ENCODE results near the gene TSPEAR.
"Not testable (repeated sequence)": the region's sequence is repeated elsewhere in the genome, so short reads cannot be mapped to it uniquely, and the experiment has no call there.

The TSPEAR gene

DNA sequence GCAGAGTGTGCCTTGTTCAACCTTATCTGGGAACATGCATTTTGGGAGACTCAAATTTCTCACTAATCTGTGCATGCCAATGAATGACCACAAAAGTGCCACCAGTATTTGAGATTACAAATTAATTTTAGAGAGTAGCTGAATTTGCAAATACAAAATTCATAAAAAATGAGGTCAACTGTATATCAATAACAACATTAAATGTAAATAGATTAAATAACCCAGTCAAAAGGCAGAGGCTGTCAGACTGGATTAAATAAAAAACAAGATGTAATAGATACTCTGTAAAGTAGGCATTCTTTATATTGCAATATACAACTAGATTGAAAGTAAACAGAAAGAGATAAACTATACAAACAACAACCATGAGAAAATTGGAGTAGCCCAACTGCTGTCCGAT is 147.3 kb downstream of the TSPEAR start:
- no peak overlapping the region for H3K27ac ChIP-seq
- no peak for DNase-seq (ENCODE audit: low read depth, low spot score)

DNA sequence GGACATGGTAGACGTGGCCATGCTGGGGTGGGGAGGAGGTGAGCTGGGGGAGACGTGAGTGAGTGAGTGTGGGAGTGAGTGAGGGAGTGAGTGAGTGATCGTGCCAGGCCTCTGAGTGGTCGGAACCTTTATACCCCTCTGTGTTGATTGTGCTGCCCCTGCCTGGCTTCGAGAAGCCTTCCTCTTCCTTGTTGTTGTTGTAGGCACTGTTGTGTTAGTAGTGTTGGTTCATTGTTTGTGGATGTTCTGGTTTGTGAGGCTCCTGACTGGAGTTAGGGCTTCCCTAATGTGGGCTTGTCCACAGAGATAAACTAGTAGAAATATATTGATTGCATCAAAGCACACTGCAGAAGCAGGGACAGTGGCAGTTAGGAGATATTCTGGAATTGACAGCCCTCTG is 152.7 kb downstream of the TSPEAR start, which contains the start of gene KRTAP10-3:
TSS of gene KRTAP10-3 (minus strand) at position 101 of the 400 bp plus-strand sequence. CDS start at position 21, 80 bp downstream.
- DNase-seq (ENCODE audit: low read depth, low spot score): no peak
- no peak within 1 kb of the TSS for H3K27ac ChIP-seq

DNA sequence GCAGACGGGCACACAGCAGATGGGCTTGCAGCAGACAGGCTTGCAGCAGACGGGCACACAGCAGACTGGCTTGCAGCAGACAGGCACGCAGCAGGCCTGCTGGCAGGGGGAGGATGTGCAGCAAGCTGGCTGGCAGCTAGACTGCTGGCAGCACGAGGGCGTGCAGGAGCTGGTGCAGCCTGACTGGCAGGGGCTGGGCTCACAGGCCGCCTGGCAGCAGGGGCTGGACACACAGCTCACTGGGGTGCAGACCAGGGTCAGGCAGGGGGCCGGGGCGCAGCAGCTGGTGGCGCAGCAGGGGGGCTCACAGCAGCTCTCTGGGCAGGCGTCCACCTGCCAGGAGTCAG is 153.1 kb downstream of the TSPEAR start:
- not testable (repeated sequence) for DNase-seq (ENCODE audit: low read depth, low spot score); H3K27ac ChIP-seq

DNA sequence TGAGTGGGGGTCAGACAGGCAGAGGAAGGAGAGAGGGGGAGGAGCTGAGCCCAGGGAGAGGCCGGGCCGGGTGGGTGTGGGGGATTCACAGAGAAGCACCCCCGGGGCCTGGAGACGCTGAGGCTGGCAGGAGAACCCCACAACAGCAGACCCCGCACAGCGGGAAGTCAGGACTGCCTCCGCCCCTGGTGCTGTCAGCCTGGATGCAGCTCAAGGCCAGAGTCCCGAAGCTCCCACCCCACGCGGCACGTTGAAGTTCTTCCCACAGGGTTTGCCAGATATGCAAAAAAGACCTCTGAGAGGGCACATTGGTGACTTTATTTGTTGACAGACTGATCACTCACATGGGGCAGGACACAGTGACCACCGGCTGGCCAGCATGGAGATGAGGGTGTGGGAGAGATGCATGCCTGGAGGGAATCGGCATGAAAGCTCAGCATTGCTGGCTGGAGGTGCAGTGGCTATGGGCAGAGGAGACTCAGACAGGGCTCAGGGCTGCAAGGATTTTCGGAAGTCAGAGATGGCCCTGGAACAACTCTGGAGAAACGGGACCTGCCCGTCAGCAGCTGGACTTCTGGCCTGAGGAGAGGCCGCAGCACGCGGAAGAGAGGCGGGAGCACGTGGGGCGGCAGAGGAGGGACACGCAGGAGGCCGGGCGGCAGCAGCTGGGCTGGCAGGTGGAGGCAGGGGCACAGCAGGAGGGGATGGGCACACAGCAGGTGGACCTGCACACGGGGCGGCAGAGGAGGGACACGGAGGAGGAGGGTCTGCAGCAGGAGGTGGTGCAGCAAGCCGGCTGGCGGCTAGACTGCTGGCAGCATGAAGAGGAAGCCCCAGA is 153.7 kb downstream of the TSPEAR start:
- H3K27ac ChIP-seq: no peak overlapping the region
- no peak for DNase-seq (ENCODE audit: low read depth, low spot score)

DNA sequence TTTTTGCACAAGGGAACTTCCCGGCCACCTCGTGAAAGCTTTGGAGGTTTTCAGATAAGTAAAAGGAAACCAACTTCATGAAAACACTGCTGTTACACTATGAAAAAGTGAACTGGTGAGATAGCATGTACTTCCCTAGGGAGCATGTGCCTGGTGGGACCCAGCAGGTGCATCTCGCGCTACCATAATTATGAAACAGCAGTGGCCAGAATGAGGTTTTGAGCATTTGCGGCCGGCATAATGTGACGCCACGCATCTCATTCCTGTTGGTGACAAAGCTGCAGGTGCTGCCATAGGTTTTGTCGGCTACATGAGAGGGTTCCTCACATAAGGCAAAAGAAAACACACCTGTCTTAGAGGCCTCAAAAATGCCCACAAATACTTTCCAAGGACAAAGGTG is 154.5 kb downstream of the TSPEAR start:
- no peak overlapping the region for H3K27ac ChIP-seq
- no peak for DNase-seq (ENCODE audit: low read depth, low spot score)

DNA sequence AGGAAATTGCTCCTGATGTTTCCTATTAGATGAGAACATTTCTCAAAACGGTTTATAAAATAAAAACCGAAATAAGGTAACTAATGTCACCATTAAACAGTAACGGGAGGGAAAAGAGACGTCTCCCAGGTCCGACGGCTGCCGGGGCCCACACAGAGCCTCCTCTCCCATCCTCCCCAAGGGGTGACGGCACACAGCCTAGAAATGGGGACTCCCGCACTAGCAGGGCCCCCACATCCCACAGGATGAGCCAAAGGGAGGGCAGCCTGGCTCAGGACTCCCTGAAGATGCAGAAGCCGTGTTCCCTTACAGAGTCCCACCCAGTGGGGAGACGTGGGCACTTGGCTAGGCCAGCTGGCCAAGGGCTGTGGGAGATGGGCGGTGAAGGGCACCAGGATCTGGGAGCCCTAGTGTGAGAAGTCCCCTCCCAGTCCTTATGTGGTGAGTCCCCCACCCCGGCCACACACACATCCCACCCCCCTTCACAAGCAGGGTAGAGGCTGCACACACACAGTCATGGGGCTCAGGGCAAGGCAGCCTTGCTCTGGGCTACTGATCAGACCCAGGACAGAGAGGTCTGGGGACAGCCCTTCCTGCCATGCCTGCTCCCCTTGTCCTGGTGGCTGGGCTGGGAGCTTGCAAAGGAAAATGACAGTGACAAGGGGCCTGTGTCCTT is 156.0 kb downstream of the TSPEAR start:
- DNase-seq (ENCODE audit: low read depth, low spot score): no peak

DNA sequence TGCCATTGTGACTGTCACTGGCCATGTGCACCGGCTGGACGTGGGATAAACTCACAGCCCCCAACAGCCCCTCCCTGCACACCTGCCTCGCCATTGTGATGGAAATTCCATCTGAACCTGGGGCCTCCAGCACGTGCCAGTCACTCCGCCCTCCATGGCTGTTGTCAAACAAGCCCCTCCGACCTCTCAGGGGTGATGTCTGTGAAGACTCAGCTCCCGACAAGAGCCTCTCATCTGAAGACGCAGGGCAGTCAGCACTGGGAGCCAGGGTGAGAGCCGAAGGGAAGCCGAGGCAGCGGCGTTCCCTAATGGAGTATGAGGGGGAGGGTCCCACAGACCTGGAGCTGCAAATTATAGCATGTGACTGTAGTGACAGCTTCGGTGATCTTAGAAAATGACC is 158.7 kb downstream of the TSPEAR start:
- no peak overlapping the region for H3K27ac ChIP-seq
- DNase-seq (ENCODE audit: low read depth, low spot score): no peak

More for the DNA sequence above, 156.0 kb downstream of the TSPEAR start:
- H3K27ac ChIP-seq: no peak overlapping the region

DNA sequence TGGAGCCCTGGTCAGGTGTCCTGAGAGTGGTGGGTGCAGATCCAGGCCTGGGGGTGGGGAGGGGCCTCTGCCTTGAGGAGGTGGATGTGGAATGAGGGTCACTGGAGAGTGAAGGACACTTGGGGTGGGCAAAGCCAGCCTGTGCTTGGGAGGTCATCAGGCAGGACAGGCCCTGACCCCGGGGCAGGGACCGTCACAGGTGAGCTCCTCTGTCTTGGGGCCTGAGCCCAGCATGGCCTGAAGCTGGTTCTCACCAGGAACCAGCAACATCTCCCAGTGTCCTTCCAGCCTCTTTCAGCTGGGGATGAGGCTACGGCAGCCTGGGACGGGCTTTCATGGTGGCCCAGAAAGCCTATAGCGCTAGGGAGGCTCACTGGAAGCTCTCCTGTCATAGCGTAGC is 159.2 kb downstream of the TSPEAR start:
- H3K27ac ChIP-seq: no peak overlapping the region
- DNase-seq (ENCODE audit: low read depth, low spot score): no peak

DNA sequence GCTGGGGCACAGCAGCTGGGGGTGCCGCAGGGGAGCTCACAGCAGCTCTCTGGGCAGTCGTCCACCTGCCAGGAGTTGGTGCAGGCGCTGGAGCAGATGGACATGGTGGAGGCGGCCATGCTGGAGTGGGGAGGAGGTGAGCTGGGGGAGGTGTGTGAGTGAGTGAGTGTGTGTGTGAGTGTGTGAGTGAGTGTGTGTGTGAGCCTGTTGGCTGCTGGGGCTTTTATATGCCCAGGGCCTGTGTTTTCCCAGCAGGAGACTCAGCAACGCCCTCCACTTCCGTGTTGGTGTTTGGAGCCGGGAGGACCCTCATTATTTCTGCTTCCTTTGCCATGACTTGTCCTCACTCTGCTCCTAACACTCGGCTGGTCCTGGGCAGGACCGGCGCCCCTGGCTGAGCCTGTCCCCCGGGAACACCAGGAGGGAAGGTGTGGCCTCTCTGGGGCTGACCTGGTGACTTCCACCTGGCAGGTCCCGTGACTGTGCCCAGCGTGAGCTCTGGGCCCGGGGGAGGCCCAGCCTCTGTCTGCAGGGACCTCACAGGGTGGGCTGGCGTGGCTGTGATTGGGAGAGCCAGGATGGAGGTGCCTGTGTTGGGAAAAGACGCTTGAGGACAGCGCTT is 159.9 kb downstream of the TSPEAR start, which contains the start of gene KRTAP10-2:
TSS of gene KRTAP10-2 (minus strand) at position 166 of the 622 bp plus-strand sequence. CDS start at position 119, 47 bp downstream.
- no peak for DNase-seq (ENCODE audit: low read depth, low spot score)

DNA sequence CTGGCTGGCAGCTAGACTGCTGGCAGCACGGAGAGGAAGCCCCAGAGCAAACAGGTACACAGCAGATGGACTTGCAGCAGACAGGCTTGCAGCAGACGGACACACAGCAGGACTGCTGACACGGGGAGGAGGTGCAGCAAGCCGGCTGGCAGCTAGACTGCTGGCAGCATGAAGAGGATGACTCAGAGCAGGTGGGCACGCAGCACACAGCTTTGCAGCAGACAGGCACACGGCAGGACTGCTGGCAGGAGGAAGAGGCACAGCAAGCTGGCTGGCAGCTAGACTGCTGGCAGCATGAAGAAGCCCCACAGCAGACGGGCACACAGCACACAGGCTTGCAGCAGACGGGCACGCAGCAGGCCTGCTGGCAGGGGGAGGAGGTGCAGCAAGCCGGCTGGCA is 160.6 kb downstream of the TSPEAR start:
- no peak for DNase-seq (ENCODE audit: low read depth, low spot score)
- H3K27ac ChIP-seq: no peak overlapping the region

More for the DNA sequence above, 159.9 kb downstream of the TSPEAR start, which contains the start of gene KRTAP10-2:
- H3K27ac ChIP-seq: no peak within 1 kb of the TSS

DNA sequence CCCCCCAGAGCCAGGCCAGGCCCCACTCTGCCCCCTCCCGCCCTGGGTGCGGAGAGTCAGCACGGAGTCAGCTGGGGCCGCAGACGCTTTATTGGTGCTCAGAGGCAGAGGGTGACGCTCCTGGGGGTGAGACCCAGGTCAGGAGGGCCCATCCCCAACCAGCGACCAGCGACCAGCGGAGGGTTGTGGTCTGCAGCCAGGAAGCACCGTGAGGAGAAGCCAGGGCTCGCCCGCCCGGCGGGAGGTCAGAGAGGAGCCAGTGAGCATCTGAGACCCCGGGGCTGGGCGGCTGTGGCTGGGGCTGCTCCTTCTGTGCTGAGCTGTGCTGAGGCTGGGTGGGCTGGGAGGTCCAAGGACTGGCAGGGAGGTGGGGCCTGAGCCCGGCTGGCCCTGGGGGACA is 161.1 kb downstream of the TSPEAR start:
- not testable (repeated sequence) for DNase-seq (ENCODE audit: low read depth, low spot score); H3K27ac ChIP-seq

DNA sequence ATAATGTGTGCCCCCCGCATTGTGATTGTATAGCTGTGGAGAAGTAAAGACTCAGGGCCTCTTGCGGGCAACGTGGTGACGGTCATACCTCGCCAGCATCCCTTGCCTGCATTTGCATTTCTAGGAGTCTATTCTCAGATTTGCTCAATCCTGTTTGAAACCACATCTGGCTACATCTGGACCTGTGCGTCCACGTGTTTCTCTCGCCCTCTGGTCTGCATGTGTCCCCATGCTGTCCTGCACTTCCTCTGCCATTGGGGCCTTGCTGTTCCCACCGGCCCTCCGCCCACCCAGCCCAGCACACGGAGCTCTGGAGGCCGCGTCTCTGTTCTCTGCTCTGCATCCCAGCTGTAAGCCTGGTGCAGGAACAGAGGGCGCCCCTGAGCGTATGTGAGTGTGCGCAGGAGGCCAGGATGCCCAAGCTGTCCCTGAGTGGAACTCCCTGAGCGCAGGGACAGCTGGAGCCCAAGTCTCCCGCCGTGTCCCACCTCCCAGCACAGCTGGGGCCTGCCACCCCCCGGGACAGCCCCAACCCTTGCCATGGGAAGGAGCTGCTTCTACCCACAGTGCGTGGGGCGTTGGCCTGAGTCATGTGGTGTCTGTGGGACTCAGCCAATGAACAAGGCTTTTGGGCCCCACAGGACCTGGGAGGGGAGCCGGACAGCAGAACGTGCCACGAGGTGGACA is 161.7 kb downstream of the TSPEAR start:
- no peak overlapping the region for H3K27ac ChIP-seq
- no peak for DNase-seq (ENCODE audit: low read depth, low spot score)

DNA sequence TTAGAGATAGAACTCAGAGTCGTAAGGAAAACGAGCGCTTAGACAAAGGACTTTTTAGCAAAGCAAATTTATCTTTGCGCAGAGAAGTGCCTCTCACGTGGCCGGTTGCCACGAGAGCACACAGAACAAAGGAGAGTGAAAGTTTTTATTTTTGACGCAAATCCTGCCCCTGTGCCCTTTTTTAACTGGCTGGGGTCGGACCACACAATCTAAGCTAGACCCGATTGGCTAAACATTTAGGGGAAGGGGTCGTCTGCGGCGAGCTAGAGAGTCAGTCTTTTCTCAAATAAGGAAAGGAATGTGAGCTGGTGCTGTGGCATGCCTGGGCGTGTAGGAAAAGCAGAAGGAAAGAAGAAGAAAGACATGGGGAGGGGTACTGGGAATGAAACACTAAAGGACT is 162.4 kb downstream of the TSPEAR start:
- DNase-seq (ENCODE audit: low read depth, low spot score): no peak
- no peak overlapping the region for H3K27ac ChIP-seq

DNA sequence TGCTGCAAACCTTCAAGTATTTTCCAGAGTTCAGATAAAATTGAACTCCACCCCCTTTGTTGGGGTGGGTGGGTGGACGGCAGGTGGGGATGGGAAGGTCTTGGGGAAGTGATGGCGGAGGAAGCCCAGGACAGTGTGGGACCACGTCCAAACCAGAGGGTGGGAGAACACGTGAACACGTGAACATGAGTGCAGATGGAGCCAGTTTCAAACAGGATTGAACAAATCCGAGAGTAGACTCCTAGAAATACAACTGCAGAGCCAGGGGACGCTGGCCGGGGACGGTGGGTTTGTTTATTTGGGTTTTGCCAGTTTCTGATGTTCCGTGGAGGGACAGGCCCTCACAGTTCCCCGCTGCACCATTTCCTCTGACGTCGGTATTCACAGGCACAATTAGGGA is 163.0 kb downstream of the TSPEAR start:
- H3K27ac ChIP-seq: no peak overlapping the region

DNA sequence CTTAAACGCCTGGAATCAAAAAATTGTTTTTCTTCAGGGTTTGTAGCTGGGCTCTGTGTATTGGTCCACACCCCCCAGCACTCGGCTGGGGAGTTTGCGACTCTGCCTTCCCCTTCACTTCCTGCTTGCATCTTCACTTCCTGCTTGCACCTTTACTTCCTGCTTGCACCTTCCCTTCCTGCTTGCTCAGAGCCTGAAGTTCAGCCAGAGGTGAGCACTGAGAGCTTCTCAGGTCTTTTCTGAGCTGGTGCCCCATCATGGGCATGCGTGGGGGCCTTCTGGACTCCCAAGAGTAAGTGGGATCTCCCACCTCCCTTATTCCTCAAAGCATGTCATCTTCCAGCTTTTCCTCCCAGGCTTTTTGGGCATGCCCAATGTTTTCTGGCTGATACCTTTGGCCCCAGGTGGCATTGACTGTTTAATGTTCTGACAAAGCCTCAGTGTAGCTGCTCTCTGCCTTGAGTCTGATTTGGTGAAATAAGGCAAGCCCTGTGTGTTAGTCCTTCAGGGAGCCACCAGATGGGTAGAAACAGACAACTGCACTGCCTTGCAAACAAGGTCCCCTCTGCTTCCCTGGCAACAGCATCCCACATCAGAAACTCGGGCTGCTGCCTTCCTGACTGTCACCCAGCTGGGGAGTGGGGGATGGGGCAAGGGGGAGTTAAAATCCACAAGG is 163.6 kb downstream of the TSPEAR start:
- DNase-seq (ENCODE audit: low read depth, low spot score): no peak

More for the DNA sequence above, 163.0 kb downstream of the TSPEAR start:
- DNase-seq (ENCODE audit: low read depth, low spot score): no peak

DNA sequence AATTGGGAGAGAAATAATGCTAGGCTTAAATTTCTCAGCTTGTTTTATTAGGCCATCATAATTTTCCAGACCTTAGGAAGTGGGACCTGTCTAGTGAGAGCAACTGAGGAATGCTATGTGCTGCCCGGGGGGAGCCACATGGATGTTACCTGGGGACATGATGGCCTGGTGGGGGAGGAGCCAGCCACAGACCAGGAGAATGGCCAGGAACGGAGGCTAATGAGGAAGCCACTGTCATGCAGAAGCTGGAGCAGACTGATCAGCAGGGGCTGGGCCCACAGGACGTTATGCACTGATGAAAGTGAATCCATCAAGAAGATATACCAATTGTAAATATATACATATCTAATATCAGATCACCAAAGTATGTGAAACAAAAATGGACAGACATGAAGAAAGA is 166.8 kb downstream of the TSPEAR start:
- DNase-seq (ENCODE audit: low read depth, low spot score): no peak
- no peak overlapping the region for H3K27ac ChIP-seq

More for the DNA sequence above, 163.6 kb downstream of the TSPEAR start:
- H3K27ac ChIP-seq: no peak overlapping the region

DNA sequence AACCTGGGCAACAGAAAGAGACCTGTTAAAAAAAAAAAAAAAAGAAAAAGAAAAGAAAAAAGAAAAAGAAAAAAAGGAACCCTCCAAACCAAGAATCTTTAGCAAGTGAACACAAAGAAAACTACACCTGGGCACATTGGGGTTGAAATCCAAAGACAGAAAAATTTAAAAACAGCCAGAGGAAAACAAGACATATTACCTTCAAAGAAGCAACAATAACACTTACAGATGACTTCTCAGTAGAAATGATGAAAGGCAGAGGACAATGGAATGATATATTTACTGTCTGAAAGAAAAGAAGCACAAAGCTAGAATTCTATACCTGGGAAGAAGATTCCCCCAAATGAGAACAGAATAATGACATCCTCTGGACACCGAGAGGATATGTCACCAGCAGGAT is 168.7 kb downstream of the TSPEAR start:
- H3K27ac ChIP-seq: no peak overlapping the region
- DNase-seq (ENCODE audit: low read depth, low spot score): no peak

DNA sequence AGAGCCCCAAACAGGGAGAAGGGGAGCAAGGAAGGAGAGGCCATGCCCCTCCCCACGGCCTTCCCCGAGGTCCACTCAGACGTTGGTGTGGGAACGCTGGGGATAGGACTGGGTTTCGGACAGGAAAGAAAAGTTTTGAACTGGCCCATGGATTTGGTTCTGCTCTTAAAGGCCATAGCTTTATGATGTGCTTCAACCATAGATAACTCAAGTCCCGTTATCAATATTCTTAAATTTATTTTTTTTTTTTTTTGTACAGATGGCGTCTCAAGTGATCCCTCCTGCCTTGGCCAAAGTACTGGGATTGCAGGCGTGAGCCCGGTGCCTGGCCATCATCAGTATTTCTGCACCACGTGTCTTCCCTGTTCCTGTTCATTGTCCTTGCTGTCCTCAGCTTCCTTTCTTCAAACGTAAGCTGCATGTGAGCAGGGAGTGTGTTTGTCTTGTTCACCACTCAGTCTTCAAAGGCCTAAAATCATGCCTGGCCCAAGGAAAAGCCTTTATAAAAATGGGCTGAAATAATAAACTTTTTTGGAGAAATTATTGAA is 170.6 kb downstream of the TSPEAR start:
- H3K27ac ChIP-seq: no peak overlapping the region
- DNase-seq (ENCODE audit: low read depth, low spot score): no peak

DNA sequence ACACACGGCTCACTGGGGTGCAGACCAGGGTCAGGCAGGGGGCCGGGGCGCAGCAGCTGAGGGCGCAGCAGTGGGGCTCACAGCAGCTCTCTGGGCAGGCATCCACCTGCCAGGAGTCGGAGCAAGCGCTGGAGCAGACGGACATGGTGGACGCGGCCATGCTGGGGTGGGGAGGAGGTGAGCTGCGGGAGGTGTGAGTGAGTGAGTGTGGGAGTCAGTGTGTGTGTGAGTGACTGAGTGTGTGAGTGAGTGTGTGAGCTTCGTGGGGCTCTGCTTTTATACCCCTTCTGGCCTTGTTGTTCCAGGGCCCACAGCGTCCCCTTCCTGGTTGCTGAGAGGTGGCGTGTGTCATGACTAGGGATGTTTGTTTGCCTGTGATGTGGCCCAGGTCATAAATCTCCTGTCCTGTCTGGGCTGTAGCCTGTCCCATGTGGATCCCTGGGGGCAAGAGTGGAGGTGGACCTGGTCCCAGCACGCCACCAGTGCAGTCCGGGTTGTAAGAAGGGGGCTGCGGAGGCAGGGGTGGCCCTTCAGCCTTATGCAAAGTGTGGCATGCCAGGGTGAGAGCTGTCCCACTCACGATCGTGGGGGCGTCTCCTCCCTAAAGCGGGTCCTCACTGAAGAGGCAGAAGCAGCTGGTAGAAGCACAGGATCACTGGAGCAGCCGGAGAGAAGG is 171.2 kb downstream of the TSPEAR start, which contains the start of gene KRTAP10-1:
TSS of gene KRTAP10-1 (minus strand) at position 205 of the 676 bp plus-strand sequence. CDS start at position 160, 45 bp downstream.
- no peak for DNase-seq (ENCODE audit: low read depth, low spot score)
- H3K27ac ChIP-seq: no peak within 1 kb of the TSS
